Measurements from ENCODE around the gene HS2ST1. TPM values are rescaled to one million over a fixed set of nuclear protein-coding genes. Genes with fewer than 3 reads are reported as not detected.

Gene HS2ST1
- total and polyA plus RNA-seq, 12 donors, result 2.4 to 21.4 (median 13.6) TPM

- H3K4me3 ChIP-seq, result no peak overlapping the region
- peaks cover 0 to 6% (median 0%) of the 10 kb centered on the region in 9 donors for H3K4me1 ChIP-seq
- ATAC-seq, result no peak
- TF ChIP-seq CTCF (IDR thresholded peaks at IDR 0.05), result no peak
- H3K9me3 ChIP-seq, result no peaks in the 10 kb centered on the region
- no peaks in the 10 kb centered on the region for H3K36me3 ChIP-seq
- no peak for DNase-seq
- no peaks in the 10 kb centered on the region for H3K27me3 ChIP-seq
- WGBS, 2 donors, result 95 to 96% methylated on average over 3 of the region's 3 CpGs
- intact Hi-C loops (cut with DNase I), result no loop called here
- no peak overlapping the region for H3K27ac ChIP-seq
Observed at GRCh38 chr1:86933051-86933450, 18.6 kb downstream of the HS2ST1 start.

- no peaks in the 10 kb centered on the region for H3K36me3 ChIP-seq
- intact Hi-C loops (cut with DNase I), result no loop called here
- TF ChIP-seq CTCF (IDR thresholded peaks at IDR 0.05), result no peak
- peaks cover 0 to 5% (median 0%) of the 10 kb centered on the region in 9 donors for H3K4me1 ChIP-seq
- H3K27ac ChIP-seq, result peak overlapping the region in 2 of 10 donors; percentile 1 to 8
- no peaks in the 10 kb centered on the region for H3K27me3 ChIP-seq
- no peaks in the 10 kb centered on the region for H3K9me3 ChIP-seq
- peak in 3 of 8 donors; percentile 47 to 49 (median 48) for ATAC-seq
- H3K4me3 ChIP-seq, result no peak overlapping the region
- DNase-seq, result no peak
- WGBS, 2 donors, result 56 to 62% methylated on average over 7 of the region's 7 CpGs
Observed at GRCh38 chr1:86933562-86934377, 19.3 kb downstream of the HS2ST1 start.

DNA sequence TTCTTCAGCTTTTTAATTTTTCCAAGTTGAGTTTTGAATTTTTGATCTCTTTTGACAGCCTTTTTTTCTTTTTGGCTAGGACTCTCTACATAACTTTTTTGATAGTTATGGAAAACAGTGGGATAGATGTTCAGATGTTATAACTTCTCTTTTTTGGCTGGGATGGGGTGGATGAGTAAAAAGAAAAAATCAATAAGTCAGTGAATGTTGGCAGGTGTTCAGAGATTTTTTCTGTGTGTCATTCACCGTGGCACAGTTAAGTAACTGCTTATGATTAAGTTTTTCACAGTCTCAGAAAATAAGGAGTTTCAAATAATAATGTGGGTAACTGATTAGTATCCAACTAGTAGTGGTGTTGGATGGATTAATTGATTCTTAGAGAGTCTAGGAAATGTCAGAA lies 24.0 kb downstream of the HS2ST1 start:
- Histone ChIP-seq H3K27me3 (no peaks in the 10 kb centered on the region), H3K27ac (no peak overlapping the region), H3K4me1 (peaks cover 0 to 12% (median 0%) of the 10 kb centered on the region in 9 donors), H3K36me3 (no peaks in the 10 kb centered on the region), H3K9me3 (no peaks in the 10 kb centered on the region), H3K4me3 (no peak overlapping the region)
- no peak for TF ChIP-seq CTCF (IDR thresholded peaks at IDR 0.05)
- no peak for DNase-seq
- 57 to 61% methylated on average over 1 of the region's 1 CpG for WGBS, 2 donors
- ATAC-seq, result no peak
- intact Hi-C loops (cut with DNase I), result no loop called here

- no peak overlapping the region for H3K27ac ChIP-seq
- peaks cover 0 to 8% (median 0%) of the 10 kb centered on the region in 9 donors for H3K4me1 ChIP-seq
- no peaks in the 10 kb centered on the region for H3K9me3 ChIP-seq
- H3K4me3 ChIP-seq, result no peak overlapping the region
- 93 to 99% methylated on average over 2 of the region's 2 CpGs for WGBS, 2 donors
- no peak for TF ChIP-seq CTCF (IDR thresholded peaks at IDR 0.05)
- H3K36me3 ChIP-seq, result no peaks in the 10 kb centered on the region
- H3K27me3 ChIP-seq, result no peaks in the 10 kb centered on the region
- intact Hi-C loops (cut with DNase I), result no loop called here
- DNase-seq, result no peak
- ATAC-seq, result no peak
Observed at GRCh38 chr1:86938855-86939254, 24.4 kb downstream of the HS2ST1 start.

All from heart right ventricle (tissue), 16 donors.